H1 (cell line): ENCODE measurements around the gene SFXN1. TPM values are rescaled to one million over a fixed set of nuclear protein-coding genes. Genes with fewer than 3 reads are reported as not detected.

Experiments
- CTCF ChIA-PET: fragments of 300-600 bp; sonication (Branson Sonifier 250); formaldehyde crosslinking; loops from one replicate; lab custom pipeline; 2021; ENCODE audit not compliant: partially characterized antibody; lab: Charles Lee
- POLR2A ChIA-PET: fragments of 300-600 bp; sonication (Branson Sonifier 250); formaldehyde crosslinking; loops from one replicate; lab custom pipeline; 2021; ENCODE audit warnings: inconsistent platforms; ENCODE audit not compliant: partially characterized antibody; lab: Charles Lee
- DNase-seq, 2 experiments: peaks; one replicate each; pipeline versions ENCODE4 v3.0.0 to v3.0.0-alpha.2; 2010 to 2022; ENCODE audit warnings: low spot score in 2 of 2, low read depth in 1 of 2, mixed read lengths in 1 of 2
- FAIRE-seq: peaks from 2 replicates; lab custom pipeline; 2011; peaks lifted over from hg19 to GRCh38; lab: Jason Lieb, UNC
- H2AFZ ChIP-seq: 2 replicates; pipeline ENCODE4 v1.8.1; 2012; ENCODE audit warnings: low read length, inconsistent platforms
- H2AK5ac ChIP-seq: 2 replicates; pipeline ENCODE4 v1.6.1; 2013; ENCODE audit warnings: low read depth, low read length
- H2BK120ac ChIP-seq: replicated peaks from 2 replicates; pipeline ENCODE3; 2013; ENCODE audit warnings: low read depth, low read length, inconsistent platforms
- H2BK12ac ChIP-seq: 2 replicates; pipeline ENCODE4 v1.6.1; 2013; ENCODE audit warnings: low read depth, low read length
- H2BK15ac ChIP-seq: 2 replicates; pipeline ENCODE4 v1.6.1; 2013; ENCODE audit warnings: low read length
- H2BK20ac ChIP-seq: 2 replicates; pipeline ENCODE4 v1.6.1; 2013; ENCODE audit warnings: low read length
- H2BK5ac ChIP-seq: 2 replicates; pipeline ENCODE4 v1.6.1; 2013; ENCODE audit warnings: low read depth, low read length
- H3K14ac ChIP-seq: 2 replicates; pipeline ENCODE4 v1.6.1; 2013; ENCODE audit warnings: inconsistent platforms; ENCODE audit not compliant: insufficient read length
- H3K18ac ChIP-seq: 2 replicates; pipeline ENCODE4 v1.6.1; 2013; ENCODE audit warnings: low read length; ENCODE audit errors: extremely low read depth
- H3K23ac ChIP-seq: 2 replicates; pipeline ENCODE4 v1.6.1; 2013; ENCODE audit warnings: inconsistent platforms; ENCODE audit not compliant: insufficient read length
- H3K23me2 ChIP-seq: 2 replicates; pipeline ENCODE4 v1.6.1; 2013; ENCODE audit warnings: low read depth, low read length
- H3K27ac ChIP-seq: 2 replicates; pipeline ENCODE4 v1.6.1; 2011; ENCODE audit warnings: low read depth, low read length, inconsistent platforms
- H3K27me3 ChIP-seq, 4 experiments: replicated peaks in 1 of 4; 1 replicate in 1 of 4; 2 replicates in 3 of 4; pipeline versions ENCODE4 v1.6.1 to v1.8.1; 2011 to 2013; ENCODE audit warnings: low read length in 3 of 4, mild to moderate bottlenecking in 3 of 4, inconsistent platforms in 2 of 4, mixed read lengths in 2 of 4, moderate library complexity in 1 of 4; ENCODE audit not compliant: control insufficient read depth in 3 of 4, insufficient read depth in 3 of 4; ENCODE audit errors: extremely low read depth in 1 of 4
- H3K36me3 ChIP-seq, 4 experiments: 2 replicates each; pipeline versions ENCODE4 v1.6.1 to v1.8.1; 2011 to 2013; ENCODE audit warnings: mild to moderate bottlenecking in 4 of 4, low read length in 3 of 4, moderate library complexity in 2 of 4, control low read depth in 1 of 4, inconsistent platforms in 1 of 4; ENCODE audit not compliant: insufficient read depth in 4 of 4, control insufficient read depth in 2 of 4
- H3K4ac ChIP-seq: replicated peaks from 2 replicates; pipeline ENCODE3; 2013; ENCODE audit warnings: low read length, low read depth, mixed read lengths, inconsistent platforms; ENCODE audit not compliant: insufficient read length
- H3K4me1 ChIP-seq, 4 experiments: replicated peaks in 1 of 4; 1 replicate in 1 of 4; 2 replicates in 3 of 4; pipeline versions ENCODE4 v1.6.1 to v1.8.1; 2011 to 2013; ENCODE audit warnings: low read length in 3 of 4, inconsistent platforms in 2 of 4, mixed read lengths in 1 of 4; ENCODE audit not compliant: insufficient read depth in 4 of 4, control insufficient read depth in 3 of 4
- H3K4me2 ChIP-seq, 2 experiments: 2 replicates each; pipeline versions ENCODE4 v1.6.1 to v1.8.1; 2011 to 2013; ENCODE audit warnings: low read depth in 2 of 2, low read length in 2 of 2, control low read depth in 1 of 2, inconsistent platforms in 1 of 2, mild to moderate bottlenecking in 1 of 2; ENCODE audit not compliant: insufficient read depth in 1 of 2
- H3K4me3 ChIP-seq, 4 experiments: fragments of 200-600, 300-600 bp in 1 of 4; sonication (generic), shearing (Covaris generic), sonication (Bioruptor Twin) in 1 of 4; 2 replicates each; pipeline versions ENCODE4 v1.5.1 to v1.8.1; 2011 to 2016; ENCODE audit warnings: low read length in 4 of 4, low read depth in 3 of 4, control low read depth in 2 of 4, inconsistent platforms in 2 of 4, mild to moderate bottlenecking in 2 of 4, mixed read lengths in 1 of 4, moderate library complexity in 1 of 4; ENCODE audit not compliant: insufficient read depth in 2 of 4; ENCODE audit errors: extremely low read depth in 1 of 4
- H3K56ac ChIP-seq: replicated peaks from 2 replicates; pipeline ENCODE3; 2013; ENCODE audit warnings: low read depth, mild to moderate bottlenecking, mixed read lengths, low read length, inconsistent platforms; ENCODE audit not compliant: insufficient read length
- H3K79me1 ChIP-seq: 2 replicates; pipeline ENCODE4 v1.6.1; 2013; ENCODE audit warnings: low read depth, low read length, control low read depth
- H3K79me2 ChIP-seq, 2 experiments: 2 replicates each; pipeline versions ENCODE4 v1.6.1 to v1.8.1; 2012 to 2013; ENCODE audit warnings: low read length in 2 of 2, mild to moderate bottlenecking in 2 of 2, inconsistent platforms in 1 of 2; ENCODE audit not compliant: insufficient read depth in 2 of 2, control insufficient read depth in 1 of 2
- H3K9ac ChIP-seq, 4 experiments: replicated peaks in 1 of 4; 1 replicate in 1 of 4; 2 replicates in 3 of 4; pipeline versions ENCODE4 v1.6.1 to v1.8.1; 2011 to 2013; ENCODE audit warnings: low read depth in 3 of 4, low read length in 3 of 4, control low read depth in 2 of 4, mild to moderate bottlenecking in 2 of 4, moderate library complexity in 2 of 4, inconsistent platforms in 1 of 4; ENCODE audit errors: extremely low read depth in 1 of 4
- H3K9me3 ChIP-seq, 2 experiments: 2 replicates each; pipeline versions ENCODE4 v1.6.1 to v1.8.1; 2012 to 2013; ENCODE audit warnings: mild to moderate bottlenecking in 2 of 2, moderate library complexity in 2 of 2, control low read depth in 1 of 2, inconsistent platforms in 1 of 2, low read depth in 1 of 2, low read length in 1 of 2, mixed read lengths in 1 of 2; ENCODE audit not compliant: insufficient read depth in 2 of 2
- H4K20me1 ChIP-seq, 2 experiments: replicated peaks in 1 of 2; 2 replicates each; pipeline versions ENCODE3 to v1.8.1; 2011 to 2013; ENCODE audit warnings: inconsistent platforms in 2 of 2, low read length in 2 of 2, mild to moderate bottlenecking in 1 of 2; ENCODE audit not compliant: insufficient read depth in 2 of 2, control insufficient read depth in 1 of 2
- H4K5ac ChIP-seq: 2 replicates; pipeline ENCODE4 v1.6.1; 2013; ENCODE audit warnings: low read length, low read depth, mixed read lengths, inconsistent platforms; ENCODE audit not compliant: insufficient read length
- H4K8ac ChIP-seq: 2 replicates; pipeline ENCODE4 v1.8.0; 2013; ENCODE audit warnings: mild to moderate bottlenecking, moderate library complexity, low read length, inconsistent platforms; ENCODE audit not compliant: insufficient read depth; ENCODE audit errors: extremely low read depth
- H4K91ac ChIP-seq: replicated peaks from 2 replicates; pipeline ENCODE3; 2013; ENCODE audit warnings: low read length, mixed read lengths, inconsistent platforms; ENCODE audit not compliant: insufficient read length
- GABPA ChIP-seq: IDR thresholded peaks from 2 replicates; pipeline ENCODE4 v1.6.1; 2011; ENCODE audit warnings: mild to moderate bottlenecking, low read length, moderate library complexity, borderline replicate concordance; ENCODE audit not compliant: insufficient read depth
- GTF2F1 ChIP-seq: IDR thresholded peaks from 2 replicates; pipeline ENCODE4 v1.6.1; 2012; ENCODE audit warnings: low read depth, low read length, improper control_type of control experiment, borderline replicate concordance
- MAX ChIP-seq: IDR thresholded peaks from 2 replicates; pipeline ENCODE4 v1.6.1; 2012; ENCODE audit warnings: inconsistent platforms
- WGBS, 2 experiments: shearing (Covaris generic) in 1 of 2; methylation state at CpG; one replicate each; pipeline versions ENCODE4 v1.1.6 to v1.1.7; 2013 to 2015; ENCODE audit warnings: low lambda C conversion rate in 2 of 2, mixed read lengths in 2 of 2, inconsistent platforms in 1 of 2, low coverage in 1 of 2, missing lambda C conversion rate in 1 of 2; ENCODE audit not compliant: insufficient replicate concordance in 2 of 2, insufficient coverage in 1 of 2, insufficient read length in 1 of 2; ENCODE audit errors: extremely low coverage in 1 of 2, missing lambda C conversion rate in 1 of 2; 5-methylcytosine and 5-hydroxymethylcytosine counted together
- polyA plus RNA-seq, 7 experiments: library from polyadenylated mRNA; depleted of rRNA in 3 of 7; stranded (reverse) in 5 of 7; unstranded in 2 of 7; fragments of >200 nt in 5 of 7; fragments of 200-250 nt in 2 of 7; gene quantifications; 1 replicate in 5 of 7; 2 replicates in 1 of 7; 4 replicates in 1 of 7; pipeline versions ENCODE4 v1.2.1 to v1.2.3, GENCODE V29; 2011 to 2013; ENCODE audit warnings: missing spikeins in 2 of 7, mixed read lengths in 2 of 7
- total RNA-seq: library from RNA; stranded (reverse); fragmentation: NEBNext Ultra II Directional; extraction: Animal tissue kit (Norgen Biotek cat#: 25700); gene quantifications from 2 replicates; pipeline ENCODE4 v1.2.1, GENCODE V29; 2021

SFXN1 gene
- total and polyA plus RNA-seq, 2 of the 8 experiments (the other 6 are each of a cell fraction or from before 2014, with no cell fraction given): 72.7 to 97.6 TPM

- ChIA-PET POLR2A (interaction anchor here (1.7 to 2.8 kb wide), 4 partner anchors 10 to 18 kb away, joined by 7 to 10 read pairs (median 7); no protein-coding TSS in a partner anchor), CTCF (interaction anchor here (1.3 to 3.6 kb wide), 6 partner anchors 10 to 179 kb away, joined by 3 to 17 read pairs (median 4); no protein-coding TSS in a partner anchor)
- Histone ChIP-seq H2AFZ (no peak overlapping the region), H2AK5ac (peak overlapping the region; percentile 91; the same call in 1 of the 2 replicates), H2BK12ac (peak overlapping the region; percentile 95), H2BK15ac (no peak overlapping the region; the same call in 1 of the 2 replicates), H3K4ac (no peak overlapping the region), H2BK120ac (no peak overlapping the region), H2BK20ac (peak overlapping the region; percentile 82; the same call in 1 of the 2 replicates), H3K23ac (no peak overlapping the region), H4K8ac (no peak overlapping the region), H3K9ac (no peak overlapping the region), H3K4me3 (no peak overlapping the region), H3K23me2 (no peaks in the 10 kb centered on the region), H3K79me1 (no peaks in the 10 kb centered on the region), H3K56ac (no peak overlapping the region), H3K4me2 (no peak overlapping the region), H2BK5ac (peak overlapping the region; percentile 22; the same call in 1 of the 2 replicates), H4K91ac (no peak overlapping the region), H3K27ac (no peak overlapping the region), H4K20me1 (no peaks in the 10 kb centered on the region), H3K27me3 (no peaks in the 10 kb centered on the region), H3K18ac (peak overlapping the region; percentile 66), H3K9me3 (no peaks in the 10 kb centered on the region), H3K79me2 (no peaks in the 10 kb centered on the region), H3K14ac (no peak overlapping the region), H3K36me3 (no peaks in the 10 kb centered on the region), H3K4me1 (peaks cover 9 to 18% (median 14%) of the 10 kb centered on the region in 4 experiments), H4K5ac (no peak overlapping the region)
- 86% methylated on average over 4 of the region's 4 CpGs; no CpG with 5 or more reads in 1 of the 2 experiments for WGBS, 2 experiments
- TF ChIP-seq GABPA (no peak), GTF2F1 (no peak), MAX (no peak)
- no peak for DNase-seq
- no peak for FAIRE-seq
Observed at GRCh38 chr5:175550055-175550805, 71.9 kb downstream of the SFXN1 start.
